Tibial nerve (tissue), 4 donors: ENCODE data around the gene NOS3. TPM values are rescaled to one million over a fixed set of nuclear protein-coding genes. Genes with fewer than 3 reads are reported as not detected.

Experiments used
- DNase-seq, 2 donors: peaks; one replicate each; pipeline ENCODE4 v3.0.0-alpha.2; 2019; ENCODE audit warnings: low spot score in 2 of 2
- H3K27ac ChIP-seq, 4 donors: fragments of 200-600 bp; sonication (generic) in 3 of 4; one replicate each; pipeline ENCODE4 v1.5.1; 2017 to 2019; ENCODE audit warnings: mild to moderate bottlenecking in 1 of 4
- H3K27me3 ChIP-seq, 2 donors: fragments of 200-600 bp; sonication (generic) in 1 of 2; one replicate each; pipeline versions ENCODE4 v1.5.1 to v1.6.0; 2017 to 2019
- H3K36me3 ChIP-seq, 3 donors: fragments of 200-600 bp; sonication (generic); one replicate each; pipeline ENCODE4 v1.5.1; 2018 to 2019
- H3K4me1 ChIP-seq, 4 donors: fragments of 200-600 bp; sonication (generic) in 3 of 4; one replicate each; pipeline ENCODE4 v1.5.1; 2017 to 2019
- H3K4me3 ChIP-seq, 4 donors: fragments of 200-600 bp; sonication (generic) in 3 of 4; one replicate each; pipeline ENCODE4 v1.5.1; 2017 to 2019; ENCODE audit warnings: mild to moderate bottlenecking in 1 of 4, moderate library complexity in 1 of 4
- H3K9me3 ChIP-seq, 4 donors: fragments of 200-600 bp; sonication (generic) in 3 of 4; one replicate each; pipeline ENCODE4 v1.5.1; 2017 to 2019
- EP300 ChIP-seq, 2 donors: sonication (generic); formaldehyde crosslinking; IDR thresholded peaks; one replicate each; pipeline ENCODE4 v1.6.1; 2017; ENCODE audit warnings: antibody characterized with exemption in 2 of 2, mild to moderate bottlenecking in 1 of 2
- POLR2A ChIP-seq, 2 donors: fragments of 450-650 bp; IDR thresholded peaks; one replicate each; pipeline ENCODE4 v1.6.1; 2017; ENCODE audit warnings: antibody characterized with exemption in 2 of 2, mild to moderate bottlenecking in 2 of 2, moderate library complexity in 2 of 2
- WGBS, 2 donors: methylation state at CpG; one replicate each; pipeline ENCODE4 v1.1.5; 2018; 5-methylcytosine and 5-hydroxymethylcytosine counted together
- total RNA-seq, 4 donors: library from RNA; depleted of rRNA; stranded (reverse); fragments of >200 nt; gene quantifications; one replicate each; pipeline ENCODE4 v1.1.0, GENCODE V29; 2016
- TF ChIP-seq, protein P1 (sequence below), 5 experiments: fragments of 200-600 bp in 3 of 5; fragments of 450-650 bp in 2 of 5; sonication (generic) in 3 of 5; IDR thresholded peaks; one replicate each; pipeline ENCODE4 v1.5.1; 2016 to 2019; ENCODE audit warnings: antibody characterized with exemption in 5 of 5, mild to moderate bottlenecking in 3 of 5, moderate library complexity in 2 of 5

NOS3 gene
- total RNA-seq, 4 donors from 2014 or later, result 20.3 to 38.1 (median 23.8) TPM

GRCh38 chr7:151063212-151063561, 72.4 kb downstream of the NOS3 start:
- peak in 1 of 2 donors; percentile 59 for DNase-seq
- peaks cover 5 to 44% (median 6%) of the 10 kb centered on the region in 3 donors for H3K36me3 ChIP-seq

More at GRCh38 chr7:151063212-151063561, 72.4 kb downstream of the NOS3 start:
- Histone ChIP-seq H3K27ac (peak overlapping the region in 3 of 4 donors; percentile 68 to 95 (median 71)), H3K4me1 (peaks cover 0 to 48% (median 33%) of the 10 kb centered on the region in 4 donors), H3K27me3 (no peaks in the 10 kb centered on the region), H3K4me3 (peak overlapping the region in 2 of 4 donors; percentile 21 to 28), H3K9me3 (no peaks in the 10 kb centered on the region)
- TF ChIP-seq EP300 (IDR thresholded peaks at IDR 0.05), result peak in 1 of 2 donors; percentile 15
- no peak for TF ChIP-seq POLR2A (IDR thresholded peaks at IDR 0.05)
- TF ChIP-seq, protein P1, sequence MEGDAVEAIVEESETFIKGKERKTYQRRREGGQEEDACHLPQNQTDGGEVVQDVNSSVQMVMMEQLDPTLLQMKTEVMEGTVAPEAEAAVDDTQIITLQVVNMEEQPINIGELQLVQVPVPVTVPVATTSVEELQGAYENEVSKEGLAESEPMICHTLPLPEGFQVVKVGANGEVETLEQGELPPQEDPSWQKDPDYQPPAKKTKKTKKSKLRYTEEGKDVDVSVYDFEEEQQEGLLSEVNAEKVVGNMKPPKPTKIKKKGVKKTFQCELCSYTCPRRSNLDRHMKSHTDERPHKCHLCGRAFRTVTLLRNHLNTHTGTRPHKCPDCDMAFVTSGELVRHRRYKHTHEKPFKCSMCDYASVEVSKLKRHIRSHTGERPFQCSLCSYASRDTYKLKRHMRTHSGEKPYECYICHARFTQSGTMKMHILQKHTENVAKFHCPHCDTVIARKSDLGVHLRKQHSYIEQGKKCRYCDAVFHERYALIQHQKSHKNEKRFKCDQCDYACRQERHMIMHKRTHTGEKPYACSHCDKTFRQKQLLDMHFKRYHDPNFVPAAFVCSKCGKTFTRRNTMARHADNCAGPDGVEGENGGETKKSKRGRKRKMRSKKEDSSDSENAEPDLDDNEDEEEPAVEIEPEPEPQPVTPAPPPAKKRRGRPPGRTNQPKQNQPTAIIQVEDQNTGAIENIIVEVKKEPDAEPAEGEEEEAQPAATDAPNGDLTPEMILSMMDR (IDR thresholded peaks at IDR 0.05), result no peak
- WGBS, 2 donors, result 40 to 71% methylated on average over 7 to 11 of the region's 11 CpGs

Other genes starting within 250 kb of the NOS3 start
- 10 to 100 TPM; 33.9 to 83.1 (median 63.2) TPM for gene TMEM176B, start 190.7 kb upstream of the NOS3 start, total RNA-seq
- 10 to 100 TPM; 21.8 to 62.4 (median 36.1) TPM for gene TMEM176A, start 190.2 kb upstream of the NOS3 start, total RNA-seq
- not detected for gene AOC1, start 138.5 kb upstream of the NOS3 start, total RNA-seq
- 1 to 10 TPM; 1.5 to 9.0 (median 2.4) TPM for gene KCNH2, start 12.7 kb upstream of the NOS3 start, total RNA-seq
- gene ATG9B, start 33.5 kb downstream of the NOS3 start, total RNA-seq, result not detected
- 10 to 100 TPM; 21.0 to 49.0 (median 31.6) TPM for gene ABCB8, start 37.4 kb downstream of the NOS3 start, total RNA-seq
- 1 to 10 TPM; 1.7 to 6.0 (median 4.0) TPM for gene ASIC3, start 57.5 kb downstream of the NOS3 start, total RNA-seq
- gene CDK5, start 66.9 kb downstream of the NOS3 start, total RNA-seq, result 10 to 100 TPM in 1 of 4 donors, 1 to 10 TPM in 3; 3.6 to 13.1 (median 7.1) TPM
- 100 to 1,000 TPM in 1 of 4 donors, 10 to 100 TPM in 3; 74.3 to 111 (median 91.4) TPM for gene SLC4A2, start 68.6 kb downstream of the NOS3 start, total RNA-seq
- 100 to 1,000 TPM in 1 of 4 donors, 10 to 100 TPM in 3; 69.9 to 139 (median 79.7) TPM for gene FASTK, start 89.8 kb downstream of the NOS3 start, total RNA-seq
- gene TMUB1, start 92.5 kb downstream of the NOS3 start, total RNA-seq, result 10 to 100 TPM; 24.3 to 61.5 (median 33.8) TPM
- gene AGAP3, start 95.5 kb downstream of the NOS3 start, total RNA-seq, result 100 to 1,000 TPM in 2 of 4 donors, 10 to 100 TPM in 2; 40.0 to 114 (median 87.2) TPM
- gene GBX1, start 176.7 kb downstream of the NOS3 start, total RNA-seq, result not detected
- not detected for gene ASB10, start 196.2 kb downstream of the NOS3 start, total RNA-seq
- gene H2BK1, start 219.5 kb downstream of the NOS3 start, total RNA-seq, result not detected
- gene ABCF2, start 236.2 kb downstream of the NOS3 start, total RNA-seq, result 10 to 100 TPM; 34.3 to 72.9 (median 34.9) TPM
- gene CHPF2, start 241.5 kb downstream of the NOS3 start, total RNA-seq, result 10 to 100 TPM; 34.5 to 58.5 (median 40.2) TPM